ENCODE results near the gene RGP1.

The RGP1 gene

GRCh38 chr9:35771943-35772342, 22.9 kb downstream of the RGP1 start:
- no peak for DNase-seq (ENCODE audit: low read depth)

GRCh38 chr9:35774907-35775635, 26.0 kb downstream of the RGP1 start:
- DNase-seq (ENCODE audit: low read depth): no peak
- no peak for TF ChIP-seq MYC (IDR thresholded peaks at IDR 0.05; ENCODE audit: low read depth, low read length)
- no peak for TF ChIP-seq POLR2A (IDR thresholded peaks at IDR 0.05; ENCODE audit: extremely low read depth, insufficient read length)
- TF ChIP-seq, protein P1, sequence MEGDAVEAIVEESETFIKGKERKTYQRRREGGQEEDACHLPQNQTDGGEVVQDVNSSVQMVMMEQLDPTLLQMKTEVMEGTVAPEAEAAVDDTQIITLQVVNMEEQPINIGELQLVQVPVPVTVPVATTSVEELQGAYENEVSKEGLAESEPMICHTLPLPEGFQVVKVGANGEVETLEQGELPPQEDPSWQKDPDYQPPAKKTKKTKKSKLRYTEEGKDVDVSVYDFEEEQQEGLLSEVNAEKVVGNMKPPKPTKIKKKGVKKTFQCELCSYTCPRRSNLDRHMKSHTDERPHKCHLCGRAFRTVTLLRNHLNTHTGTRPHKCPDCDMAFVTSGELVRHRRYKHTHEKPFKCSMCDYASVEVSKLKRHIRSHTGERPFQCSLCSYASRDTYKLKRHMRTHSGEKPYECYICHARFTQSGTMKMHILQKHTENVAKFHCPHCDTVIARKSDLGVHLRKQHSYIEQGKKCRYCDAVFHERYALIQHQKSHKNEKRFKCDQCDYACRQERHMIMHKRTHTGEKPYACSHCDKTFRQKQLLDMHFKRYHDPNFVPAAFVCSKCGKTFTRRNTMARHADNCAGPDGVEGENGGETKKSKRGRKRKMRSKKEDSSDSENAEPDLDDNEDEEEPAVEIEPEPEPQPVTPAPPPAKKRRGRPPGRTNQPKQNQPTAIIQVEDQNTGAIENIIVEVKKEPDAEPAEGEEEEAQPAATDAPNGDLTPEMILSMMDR (IDR thresholded peaks at IDR 0.05; ENCODE audit: low read depth, low read length): no peak
- TF ChIP-seq, protein P2, sequence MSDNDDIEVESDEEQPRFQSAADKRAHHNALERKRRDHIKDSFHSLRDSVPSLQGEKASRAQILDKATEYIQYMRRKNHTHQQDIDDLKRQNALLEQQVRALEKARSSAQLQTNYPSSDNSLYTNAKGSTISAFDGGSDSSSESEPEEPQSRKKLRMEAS (IDR thresholded peaks at IDR 0.05; ENCODE audit: low read depth, low read length): no peak
- H3K4me3 ChIP-seq (ENCODE audit: low read depth, low read length): no peak overlapping the region

More at GRCh38 chr9:35771943-35772342, 22.9 kb downstream of the RGP1 start:
- TF ChIP-seq, protein P1 (IDR thresholded peaks at IDR 0.05; ENCODE audit: low read depth, low read length): no peak
- H3K4me3 ChIP-seq (ENCODE audit: low read depth, low read length): no peak overlapping the region

DNA sequence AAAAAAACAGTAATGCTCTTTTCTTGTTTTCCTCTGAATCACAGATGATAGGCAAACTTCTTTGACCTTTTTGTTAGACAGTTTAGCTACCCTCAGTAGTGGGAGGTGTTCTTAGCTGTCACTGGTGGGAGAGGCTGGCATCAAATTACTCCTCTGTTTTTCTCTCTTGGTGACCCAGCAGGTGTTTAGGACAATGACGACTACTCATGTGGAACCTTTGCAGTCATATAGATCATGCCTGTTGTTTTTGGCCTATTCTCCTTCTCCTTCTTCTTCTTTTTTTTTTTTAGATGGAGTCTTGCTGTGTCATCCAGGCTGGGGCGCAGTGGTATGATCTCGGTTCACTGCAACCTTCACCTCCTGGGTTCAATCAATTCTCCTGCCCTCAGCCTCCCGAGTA, 26.9 kb downstream of the RGP1 start:
- TF ChIP-seq POLR2A (IDR thresholded peaks at IDR 0.05; ENCODE audit: extremely low read depth, insufficient read length) (no peak), MYC (IDR thresholded peaks at IDR 0.05; ENCODE audit: low read depth, low read length) (no peak)
- TF ChIP-seq, protein P1 (IDR thresholded peaks at IDR 0.05; ENCODE audit: low read depth, low read length): no peak
- TF ChIP-seq, protein P2 (IDR thresholded peaks at IDR 0.05; ENCODE audit: low read depth, low read length): no peak
- DNase-seq (ENCODE audit: low read depth): no peak
- H3K4me3 ChIP-seq (ENCODE audit: low read depth, low read length): no peak overlapping the region

DNA sequence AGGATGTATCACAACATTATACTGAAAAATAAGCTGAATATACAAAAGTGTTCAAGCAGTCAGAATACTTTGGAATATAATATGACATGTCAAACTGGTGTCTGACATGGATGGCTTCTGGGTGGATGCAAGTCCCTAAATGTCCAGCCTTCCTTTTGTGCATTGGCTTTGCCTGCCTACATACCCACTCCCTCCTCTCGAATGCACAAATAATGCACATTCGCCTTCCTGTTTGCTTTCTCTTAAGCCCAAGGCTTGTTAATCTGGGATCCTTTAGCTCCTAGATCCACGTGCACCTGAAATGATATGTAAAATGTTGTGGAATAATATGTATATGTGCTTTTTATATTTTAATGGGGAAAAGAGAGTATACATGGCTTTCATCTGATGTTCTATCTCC, 29.4 kb downstream of the RGP1 start:
- TF ChIP-seq, protein P1 (IDR thresholded peaks at IDR 0.05; ENCODE audit: low read depth, low read length): no peak
- no peak for TF ChIP-seq MYC (IDR thresholded peaks at IDR 0.05; ENCODE audit: low read depth, low read length)
- TF ChIP-seq, protein P2 (IDR thresholded peaks at IDR 0.05; ENCODE audit: low read depth, low read length): no peak
- DNase-seq (ENCODE audit: low read depth): no peak
- H3K4me3 ChIP-seq (ENCODE audit: low read depth, low read length): no peak overlapping the region

DNA sequence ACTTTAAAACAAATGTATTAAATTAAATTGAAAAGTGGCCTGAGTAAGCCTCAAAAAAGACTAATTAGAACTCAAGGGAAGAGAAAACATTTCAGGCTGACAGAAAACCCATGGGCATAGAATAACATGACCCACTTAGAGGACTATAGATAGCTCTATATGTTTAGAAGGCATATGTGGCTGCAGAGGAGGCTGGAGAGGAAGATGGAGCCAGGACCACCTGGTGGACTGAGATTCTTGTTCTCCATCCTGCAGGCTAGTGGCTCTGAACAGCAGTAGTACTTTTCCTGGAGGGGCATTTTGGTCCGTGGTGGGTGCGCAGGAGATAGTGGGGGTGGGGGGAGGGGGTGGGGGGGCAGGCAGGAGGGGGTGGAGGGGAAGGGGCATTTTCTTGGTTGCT, 32.0 kb downstream of the RGP1 start:
- H3K4me3 ChIP-seq (ENCODE audit: low read depth, low read length): no peak overlapping the region
- DNase-seq (ENCODE audit: low read depth): no peak
- TF ChIP-seq, protein P2 (IDR thresholded peaks at IDR 0.05; ENCODE audit: low read depth, low read length): no peak
- TF ChIP-seq MYC (IDR thresholded peaks at IDR 0.05; ENCODE audit: low read depth, low read length): no peak
- TF ChIP-seq, protein P1 (IDR thresholded peaks at IDR 0.05; ENCODE audit: low read depth, low read length): no peak
- no peak for TF ChIP-seq POLR2A (IDR thresholded peaks at IDR 0.05; ENCODE audit: extremely low read depth, insufficient read length)

GRCh38 chr9:35783418-35783817, 34.3 kb downstream of the RGP1 start:
- H3K4me3 ChIP-seq (ENCODE audit: low read depth, low read length): no peak overlapping the region

More at GRCh38 chr9:35783418-35783817, 34.3 kb downstream of the RGP1 start:
- no peak for TF ChIP-seq POLR2A (IDR thresholded peaks at IDR 0.05; ENCODE audit: extremely low read depth, insufficient read length)
- DNase-seq (ENCODE audit: low read depth): no peak

Measured in NB4 (cell line).